DND-41 (cell line): ENCODE results near the gene LDB2.

Source experiments
- EZH2 ChIP-seq: IDR thresholded peaks from 3 replicates; pipeline ENCODE4 v1.6.1; 2012; ENCODE audit warnings: borderline replicate concordance, low read depth, mild to moderate bottlenecking, moderate library complexity, low read length, inconsistent platforms; ENCODE audit not compliant: severe bottlenecking
- TF ChIP-seq, protein P1 (sequence below): IDR thresholded peaks from 2 replicates; pipeline ENCODE4 v1.5.1; 2012; ENCODE audit warnings: borderline replicate concordance, low read length, moderate library complexity, mild to moderate bottlenecking; ENCODE audit not compliant: poor library complexity, severe bottlenecking; ENCODE audit errors: extremely low read depth

- TF ChIP-seq, protein P1, sequence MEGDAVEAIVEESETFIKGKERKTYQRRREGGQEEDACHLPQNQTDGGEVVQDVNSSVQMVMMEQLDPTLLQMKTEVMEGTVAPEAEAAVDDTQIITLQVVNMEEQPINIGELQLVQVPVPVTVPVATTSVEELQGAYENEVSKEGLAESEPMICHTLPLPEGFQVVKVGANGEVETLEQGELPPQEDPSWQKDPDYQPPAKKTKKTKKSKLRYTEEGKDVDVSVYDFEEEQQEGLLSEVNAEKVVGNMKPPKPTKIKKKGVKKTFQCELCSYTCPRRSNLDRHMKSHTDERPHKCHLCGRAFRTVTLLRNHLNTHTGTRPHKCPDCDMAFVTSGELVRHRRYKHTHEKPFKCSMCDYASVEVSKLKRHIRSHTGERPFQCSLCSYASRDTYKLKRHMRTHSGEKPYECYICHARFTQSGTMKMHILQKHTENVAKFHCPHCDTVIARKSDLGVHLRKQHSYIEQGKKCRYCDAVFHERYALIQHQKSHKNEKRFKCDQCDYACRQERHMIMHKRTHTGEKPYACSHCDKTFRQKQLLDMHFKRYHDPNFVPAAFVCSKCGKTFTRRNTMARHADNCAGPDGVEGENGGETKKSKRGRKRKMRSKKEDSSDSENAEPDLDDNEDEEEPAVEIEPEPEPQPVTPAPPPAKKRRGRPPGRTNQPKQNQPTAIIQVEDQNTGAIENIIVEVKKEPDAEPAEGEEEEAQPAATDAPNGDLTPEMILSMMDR = no peak
- TF ChIP-seq EZH2 = no peak
Observed at GRCh38 chr4:16694884-16695276, 203.6 kb downstream of the LDB2 start.
